Endothelial cell of umbilical vein (primary cell): ENCODE measurements around the gene RSPH1. TPM values are rescaled to one million over a fixed set of nuclear protein-coding genes. Genes with fewer than 3 reads are reported as not detected.

Experiments used
- BruUV-seq: library from RNA; stranded (reverse); fragments of 400-500 nt; replicated peaks from 2 replicates; lab custom pipeline; 2021; lab: Mats Ljungman, UMichigan
- CTCF ChIA-PET: fragments of 300-600, 350-600 bp; sonication (Branson Sonifier 250); formaldehyde crosslinking; loops from one replicate; lab custom pipeline; 2021; ENCODE audit warnings: antibody characterized with exemption, inconsistent platforms; lab: Charles Lee
- POLR2A ChIA-PET: fragments of 300-600, 350-600 bp; sonication (Branson Sonifier 250); formaldehyde crosslinking; loops from one replicate; lab custom pipeline; 2021; ENCODE audit warnings: antibody characterized with exemption, inconsistent platforms; lab: Charles Lee
- DNase-seq: peaks from one replicate; pipeline ENCODE4 v3.0.0-alpha.2; 2011; ENCODE audit warnings: low read depth, low spot score
- FAIRE-seq: peaks from 2 replicates; lab custom pipeline; 2011; peaks lifted over from hg19 to GRCh38; lab: Jason Lieb, UNC
- H2AFZ ChIP-seq: 2 replicates; pipeline ENCODE4 v1.6.0; 2012; ENCODE audit warnings: low read depth, low read length, control low read depth, inconsistent platforms
- H3K27ac ChIP-seq: 2 replicates; pipeline ENCODE4 v1.5.1; 2011; ENCODE audit warnings: low read depth, mild to moderate bottlenecking, control low read depth, low read length, moderate library complexity; ENCODE audit not compliant: insufficient read depth
- H3K27me3 ChIP-seq, 2 experiments: 2 replicates each; pipeline versions ENCODE4 v1.6.0 to v1.6.1; 2011; ENCODE audit warnings: low read length in 2 of 2, mixed read lengths in 1 of 2; ENCODE audit not compliant: control insufficient read depth in 2 of 2, insufficient read depth in 2 of 2
- H3K36me3 ChIP-seq, 2 experiments: 2 replicates in 1 of 2; 3 replicates in 1 of 2; pipeline ENCODE4 v1.5.1; 2011; ENCODE audit warnings: low read length in 2 of 2, mild to moderate bottlenecking in 1 of 2, moderate library complexity in 1 of 2; ENCODE audit not compliant: control insufficient read depth in 2 of 2, insufficient read depth in 2 of 2; ENCODE audit errors: extremely low read depth in 1 of 2
- H3K4me1 ChIP-seq: 3 replicates; pipeline ENCODE4 v1.5.1; 2011; ENCODE audit warnings: mild to moderate bottlenecking, low read length; ENCODE audit not compliant: control insufficient read depth, insufficient read depth; ENCODE audit errors: extremely low read depth
- H3K4me2 ChIP-seq: 2 replicates; pipeline ENCODE4 v1.6.1; 2011; ENCODE audit warnings: low read length, control low read depth, mixed read lengths; ENCODE audit not compliant: insufficient read depth
- H3K4me3 ChIP-seq, 3 experiments: fragments of 200-600 bp in 1 of 3; sonication (generic), shearing (Covaris generic) in 1 of 3; replicated peaks in 1 of 3; 2 replicates each; pipeline ENCODE4 v1.5.1; 2011 to 2016; ENCODE audit warnings: control low read depth in 3 of 3, low read length in 3 of 3, mild to moderate bottlenecking in 2 of 3, inconsistent platforms in 1 of 3, low read depth in 1 of 3, moderate library complexity in 1 of 3; ENCODE audit not compliant: insufficient read depth in 1 of 3
- H3K79me2 ChIP-seq: 2 replicates; pipeline ENCODE4 v1.6.0; 2012; ENCODE audit warnings: low read length, inconsistent platforms; ENCODE audit not compliant: control insufficient read depth, insufficient read depth
- H3K9ac ChIP-seq: replicated peaks from 2 replicates; pipeline ENCODE3; 2011; ENCODE audit warnings: low read length, control low read depth; ENCODE audit not compliant: insufficient read depth; ENCODE audit errors: extremely low read depth
- H3K9me1 ChIP-seq: replicated peaks from 3 replicates; pipeline ENCODE4 v1.6.0; 2011; ENCODE audit warnings: mild to moderate bottlenecking, low read length; ENCODE audit not compliant: control insufficient read depth, insufficient read depth; ENCODE audit errors: extremely low read depth
- H3K9me3 ChIP-seq: replicated peaks from 2 replicates; pipeline ENCODE4 v1.5.1; 2012; ENCODE audit warnings: low read length, inconsistent platforms; ENCODE audit not compliant: control insufficient read depth, insufficient read depth
- H4K20me1 ChIP-seq: replicated peaks from 2 replicates; pipeline ENCODE3; 2011; ENCODE audit warnings: mild to moderate bottlenecking, low read length; ENCODE audit not compliant: control insufficient read depth, insufficient read depth; ENCODE audit errors: extremely low read depth
- EZH2 ChIP-seq: IDR thresholded peaks from 2 replicates; pipeline ENCODE4 v1.6.1; 2012; ENCODE audit warnings: borderline replicate concordance, low read depth, mild to moderate bottlenecking, moderate library complexity, low read length, inconsistent platforms; ENCODE audit not compliant: severe bottlenecking
- FOS ChIP-seq: IDR thresholded peaks from 2 replicates; pipeline ENCODE4 v1.6.1; 2011; ENCODE audit warnings: mild to moderate bottlenecking, low read length, moderate library complexity, borderline replicate concordance; ENCODE audit not compliant: insufficient read depth
- GATA2 ChIP-seq: IDR thresholded peaks from 2 replicates; pipeline ENCODE4 v1.7.0; 2011; ENCODE audit warnings: low read depth, mild to moderate bottlenecking, moderate library complexity, mixed read lengths, low read length; ENCODE audit not compliant: insufficient read length, insufficient read depth
- JUN ChIP-seq: IDR thresholded peaks from 2 replicates; pipeline ENCODE4 v1.6.1; 2011; ENCODE audit warnings: borderline replicate concordance, low read depth; ENCODE audit not compliant: insufficient read length, insufficient read depth
- MAX ChIP-seq: IDR thresholded peaks from 2 replicates; pipeline ENCODE4 v1.6.1; 2011; ENCODE audit not compliant: insufficient read depth, insufficient read length
- MYC ChIP-seq: IDR thresholded peaks from one replicate; pipeline ENCODE4 v1.6.1; 2011; ENCODE audit warnings: mild to moderate bottlenecking, low read depth, low read length
- POLR2A ChIP-seq: IDR thresholded peaks from 2 replicates; pipeline ENCODE4 v1.6.1; 2012; ENCODE audit warnings: low read depth, mild to moderate bottlenecking, control low read depth, low read length
- POLR2AphosphoS5 ChIP-seq: IDR thresholded peaks from 2 replicates; pipeline ENCODE4 v1.6.1; 2012; ENCODE audit warnings: low read depth, mild to moderate bottlenecking, control low read depth, low read length, moderate library complexity; ENCODE audit not compliant: insufficient read depth
- dilution Hi-C: fragments of 300-500 bp; cut with MboI; formaldehyde crosslinking; loops from one replicate; pipeline ENCODE4 v1.15.0; 2019; ENCODE audit warnings: low sequenced_read_pairs; ENCODE audit not compliant: extremely low pct_ligation_motif_present
- intact Hi-C: fragments of 100-400 bp; cut with micrococcal nuclease; formaldehyde crosslinking; loops from one replicate; pipeline ENCODE4 v1.10.0; 2022
- polyA plus RNA-seq, 4 experiments: library from polyadenylated mRNA; depleted of rRNA in 3 of 4; stranded (reverse) in 3 of 4; unstranded in 1 of 4; fragments of >200 nt; gene quantifications; 2 replicates each; pipeline versions ENCODE4 v1.2.1 to v1.2.3, GENCODE V29; 2011 to 2012; ENCODE audit warnings: missing spikeins in 1 of 4
- total RNA-seq: library from RNA; stranded (reverse); gene quantifications from 2 replicates; pipeline ENCODE4 v1.2.3, GENCODE V29; 2021
- TF ChIP-seq, protein P1 (sequence below), 2 donors: IDR thresholded peaks; 1 replicate in 1 of 2; 2 replicates in 1 of 2; pipeline ENCODE4 v1.5.1; 2011; ENCODE audit warnings: low read length in 2 of 2, mild to moderate bottlenecking in 2 of 2, moderate library complexity in 2 of 2, control low read depth in 1 of 2, inconsistent platforms in 1 of 2, low read depth in 1 of 2; ENCODE audit not compliant: insufficient read depth in 1 of 2; ENCODE audit errors: extremely low read depth in 1 of 2

RSPH1 gene
- total and polyA plus RNA-seq, 2 donors (not counting 3 experiments of a cell fraction or from before 2014, with no cell fraction given): 0.08 TPM; not detected in 1

GRCh38 chr21:42530167-42530518 is 34.1 kb upstream of the RSPH1 start:
- FAIRE-seq (no peak), DNase-seq (no peak)
- ChIA-PET POLR2A (no interaction called here), CTCF (interaction anchor here (0.8 kb wide), 1 partner anchor 20 kb away, joined by 3 read pairs; no protein-coding TSS in a partner anchor)
- Histone ChIP-seq H3K4me2 (no peak overlapping the region), H2AFZ (no peak overlapping the region), H3K9me1 (no peaks in the 10 kb centered on the region), H3K4me1 (no peaks in the 10 kb centered on the region), H4K20me1 (no peaks in the 10 kb centered on the region), H3K9ac (no peak overlapping the region), H3K4me3 (no peak overlapping the region), H3K79me2 (no peaks in the 10 kb centered on the region), H3K9me3 (no peaks in the 10 kb centered on the region), H3K27ac (no peak overlapping the region), H3K36me3 (no peaks in the 10 kb centered on the region), H3K27me3 (no peaks in the 10 kb centered on the region)
- intact Hi-C loops (no loop called here), dilution Hi-C loops (no loop called here)
- no TSS peak for BruUV-seq
- TF ChIP-seq FOS (no peak), MAX (no peak), GATA2 (no peak), MYC (no peak), JUN (no peak), POLR2A (no peak), EZH2 (no peak), POLR2AphosphoS5 (no peak)
- TF ChIP-seq, protein P1, sequence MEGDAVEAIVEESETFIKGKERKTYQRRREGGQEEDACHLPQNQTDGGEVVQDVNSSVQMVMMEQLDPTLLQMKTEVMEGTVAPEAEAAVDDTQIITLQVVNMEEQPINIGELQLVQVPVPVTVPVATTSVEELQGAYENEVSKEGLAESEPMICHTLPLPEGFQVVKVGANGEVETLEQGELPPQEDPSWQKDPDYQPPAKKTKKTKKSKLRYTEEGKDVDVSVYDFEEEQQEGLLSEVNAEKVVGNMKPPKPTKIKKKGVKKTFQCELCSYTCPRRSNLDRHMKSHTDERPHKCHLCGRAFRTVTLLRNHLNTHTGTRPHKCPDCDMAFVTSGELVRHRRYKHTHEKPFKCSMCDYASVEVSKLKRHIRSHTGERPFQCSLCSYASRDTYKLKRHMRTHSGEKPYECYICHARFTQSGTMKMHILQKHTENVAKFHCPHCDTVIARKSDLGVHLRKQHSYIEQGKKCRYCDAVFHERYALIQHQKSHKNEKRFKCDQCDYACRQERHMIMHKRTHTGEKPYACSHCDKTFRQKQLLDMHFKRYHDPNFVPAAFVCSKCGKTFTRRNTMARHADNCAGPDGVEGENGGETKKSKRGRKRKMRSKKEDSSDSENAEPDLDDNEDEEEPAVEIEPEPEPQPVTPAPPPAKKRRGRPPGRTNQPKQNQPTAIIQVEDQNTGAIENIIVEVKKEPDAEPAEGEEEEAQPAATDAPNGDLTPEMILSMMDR (IDR thresholded peaks at IDR 0.05; ENCODE audit: extremely low read depth in 1 of 2, insufficient read depth in 1 of 2, low read depth in 1 of 2, low read length in 2 of 2): no peak
